ENCODE results near the gene BEX3.

- no peak for TF ChIP-seq CTCF (IDR thresholded peaks at IDR 0.05; ENCODE audit: insufficient read depth, low read length)
- TF ChIP-seq POLR2AphosphoS5 (IDR thresholded peaks at IDR 0.05; ENCODE audit: low read depth): no peak
- TF ChIP-seq, protein P1, sequence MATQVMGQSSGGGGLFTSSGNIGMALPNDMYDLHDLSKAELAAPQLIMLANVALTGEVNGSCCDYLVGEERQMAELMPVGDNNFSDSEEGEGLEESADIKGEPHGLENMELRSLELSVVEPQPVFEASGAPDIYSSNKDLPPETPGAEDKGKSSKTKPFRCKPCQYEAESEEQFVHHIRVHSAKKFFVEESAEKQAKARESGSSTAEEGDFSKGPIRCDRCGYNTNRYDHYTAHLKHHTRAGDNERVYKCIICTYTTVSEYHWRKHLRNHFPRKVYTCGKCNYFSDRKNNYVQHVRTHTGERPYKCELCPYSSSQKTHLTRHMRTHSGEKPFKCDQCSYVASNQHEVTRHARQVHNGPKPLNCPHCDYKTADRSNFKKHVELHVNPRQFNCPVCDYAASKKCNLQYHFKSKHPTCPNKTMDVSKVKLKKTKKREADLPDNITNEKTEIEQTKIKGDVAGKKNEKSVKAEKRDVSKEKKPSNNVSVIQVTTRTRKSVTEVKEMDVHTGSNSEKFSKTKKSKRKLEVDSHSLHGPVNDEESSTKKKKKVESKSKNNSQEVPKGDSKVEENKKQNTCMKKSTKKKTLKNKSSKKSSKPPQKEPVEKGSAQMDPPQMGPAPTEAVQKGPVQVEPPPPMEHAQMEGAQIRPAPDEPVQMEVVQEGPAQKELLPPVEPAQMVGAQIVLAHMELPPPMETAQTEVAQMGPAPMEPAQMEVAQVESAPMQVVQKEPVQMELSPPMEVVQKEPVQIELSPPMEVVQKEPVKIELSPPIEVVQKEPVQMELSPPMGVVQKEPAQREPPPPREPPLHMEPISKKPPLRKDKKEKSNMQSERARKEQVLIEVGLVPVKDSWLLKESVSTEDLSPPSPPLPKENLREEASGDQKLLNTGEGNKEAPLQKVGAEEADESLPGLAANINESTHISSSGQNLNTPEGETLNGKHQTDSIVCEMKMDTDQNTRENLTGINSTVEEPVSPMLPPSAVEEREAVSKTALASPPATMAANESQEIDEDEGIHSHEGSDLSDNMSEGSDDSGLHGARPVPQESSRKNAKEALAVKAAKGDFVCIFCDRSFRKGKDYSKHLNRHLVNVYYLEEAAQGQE (IDR thresholded peaks at IDR 0.05; ENCODE audit: insufficient replicate concordance, low read depth): no peak
These were observed 28.1 kb downstream of the BEX3 start for GRCh38 chrX:103404231-103405008.
